ENCODE measurements around the gene NOX3.
"Not testable (repeated sequence)": the region's sequence is repeated elsewhere in the genome, so short reads cannot be mapped to it uniquely, and the experiment has no call there.

Gene NOX3

DNA sequence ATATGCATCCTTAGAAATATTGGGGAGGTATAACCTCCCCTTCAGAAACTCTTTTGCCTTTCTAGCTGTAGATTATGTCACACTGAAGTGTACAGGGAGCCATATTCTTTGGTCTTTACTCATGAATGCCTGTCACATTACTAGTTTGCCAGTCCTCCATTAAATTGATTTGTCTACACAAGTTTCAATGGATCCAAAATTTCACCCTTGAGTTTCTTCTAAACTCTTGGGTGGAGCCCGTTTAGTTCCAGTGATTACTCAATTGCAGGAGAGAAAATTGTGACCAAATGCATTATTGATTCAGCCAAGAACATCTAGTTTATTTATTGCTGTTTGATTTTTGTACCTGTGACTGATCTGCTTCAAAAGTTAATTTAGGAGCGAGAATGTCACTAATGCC lies 81.0 kb downstream of the NOX3 start:
- WGBS, 2 experiments (ENCODE audit: insufficient coverage in 2 of 2) = 100% methylated on average over 1 of the region's 2 CpGs; no CpG with 5 or more reads in 1 of the 2 experiments
- H3K9me3 ChIP-seq (ENCODE audit: control insufficient read depth, low read length) = no peaks in the 10 kb centered on the region

DNA sequence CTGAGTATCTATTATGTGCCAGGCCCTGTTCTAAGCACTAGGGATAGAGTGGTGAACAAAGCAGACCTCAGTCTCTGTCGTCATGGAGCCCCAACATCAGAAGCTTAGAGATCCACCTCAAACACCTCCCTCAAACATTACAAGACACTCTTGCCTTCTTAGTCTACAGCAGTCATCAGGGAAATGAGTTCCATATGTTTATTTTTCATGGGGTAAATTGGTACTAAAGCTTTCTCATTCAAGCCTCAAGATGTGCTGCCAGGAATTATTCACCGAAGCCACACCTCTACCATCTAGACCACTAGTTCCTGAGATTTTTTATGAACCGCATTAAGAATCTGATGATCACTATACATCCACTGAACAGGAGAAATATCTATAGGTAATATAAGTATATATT lies 82.4 kb downstream of the NOX3 start:
- Histone ChIP-seq H3K9me3 (ENCODE audit: control insufficient read depth, low read length) (no peaks in the 10 kb centered on the region), H3K36me3 (ENCODE audit: control insufficient read depth, insufficient read depth, low read length) (no peaks in the 10 kb centered on the region), H3K4me1 (ENCODE audit: control insufficient read depth, insufficient read depth, low read length, poor library complexity, severe bottlenecking) (no peaks in the 10 kb centered on the region), H3K4me3 (ENCODE audit: extremely low read depth, insufficient read depth, low read length, poor library complexity, severe bottlenecking) (no peak overlapping the region), H3K27ac (ENCODE audit: low read depth, low read length, severe bottlenecking) (no peak overlapping the region)
- no CpG with 5 or more reads among the region's 3 CpGs for WGBS, 2 experiments (ENCODE audit: insufficient coverage in 2 of 2)

More for the DNA sequence above, 81.0 kb downstream of the NOX3 start:
- Histone ChIP-seq H3K27ac (ENCODE audit: low read depth, low read length, severe bottlenecking) (no peak overlapping the region), H3K36me3 (ENCODE audit: control insufficient read depth, insufficient read depth, low read length) (no peaks in the 10 kb centered on the region), H3K4me1 (ENCODE audit: control insufficient read depth, insufficient read depth, low read length, poor library complexity, severe bottlenecking) (no peaks in the 10 kb centered on the region), H3K4me3 (ENCODE audit: extremely low read depth, insufficient read depth, low read length, poor library complexity, severe bottlenecking) (no peak overlapping the region)

DNA sequence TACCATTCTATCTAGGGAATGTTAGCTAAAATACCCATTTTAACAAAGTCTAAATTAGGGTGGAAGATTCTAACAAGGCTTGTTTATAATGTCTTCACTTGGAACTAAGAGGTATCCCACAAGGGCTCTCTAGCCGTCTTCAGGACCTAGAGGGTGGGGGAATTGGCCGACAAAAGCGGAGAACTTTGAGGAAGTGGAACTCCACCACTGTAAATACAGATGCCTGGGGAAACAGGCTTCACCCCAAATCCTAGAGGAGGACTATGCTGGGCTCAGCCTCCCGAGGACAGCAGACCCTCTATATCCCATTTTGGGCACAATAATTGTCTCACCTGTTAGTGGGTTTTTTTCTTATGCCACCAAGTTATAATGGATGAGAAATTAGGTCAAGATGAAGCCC lies 83.4 kb downstream of the NOX3 start:
- Histone ChIP-seq H3K27ac (ENCODE audit: low read depth, low read length, severe bottlenecking) (no peak overlapping the region), H3K36me3 (ENCODE audit: control insufficient read depth, insufficient read depth, low read length) (no peaks in the 10 kb centered on the region), H3K4me3 (ENCODE audit: extremely low read depth, insufficient read depth, low read length, poor library complexity, severe bottlenecking) (no peak overlapping the region), H3K9me3 (ENCODE audit: control insufficient read depth, low read length) (no peaks in the 10 kb centered on the region), H3K4me1 (ENCODE audit: control insufficient read depth, insufficient read depth, low read length, poor library complexity, severe bottlenecking) (no peaks in the 10 kb centered on the region)
- WGBS, 2 experiments (ENCODE audit: insufficient coverage in 2 of 2) = 100% methylated on average over 2 to 3 of the region's 4 CpGs

DNA sequence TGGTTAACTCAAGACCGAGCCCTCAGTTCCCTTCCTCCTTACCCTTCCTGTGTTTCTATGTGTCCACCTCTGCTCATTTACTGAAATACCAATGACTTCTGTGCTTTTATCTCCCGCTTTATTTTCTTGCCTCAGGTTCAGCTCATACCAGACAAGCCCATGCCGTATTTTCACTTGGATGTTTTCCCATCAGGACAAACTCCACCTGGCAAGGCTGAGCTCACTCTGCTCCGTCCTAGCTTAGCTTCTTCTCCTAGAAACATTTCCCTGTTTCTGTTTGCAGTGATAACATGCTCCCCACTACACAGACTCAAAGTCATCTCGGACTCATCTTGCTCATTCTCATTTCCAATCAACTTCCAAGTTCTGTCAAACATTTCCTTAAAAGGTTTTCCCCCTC lies 84.4 kb downstream of the NOX3 start:
- H3K4me1 ChIP-seq (ENCODE audit: control insufficient read depth, insufficient read depth, low read length, poor library complexity, severe bottlenecking) = no peaks in the 10 kb centered on the region
- 86 to 94% methylated on average over 5 of the region's 5 CpGs for WGBS, 2 experiments (ENCODE audit: insufficient coverage in 2 of 2)
- H3K4me3 ChIP-seq (ENCODE audit: extremely low read depth, insufficient read depth, low read length, poor library complexity, severe bottlenecking) = no peak overlapping the region
- no peaks in the 10 kb centered on the region for H3K9me3 ChIP-seq (ENCODE audit: control insufficient read depth, low read length)
- H3K27ac ChIP-seq (ENCODE audit: low read depth, low read length, severe bottlenecking) = no peak overlapping the region
- H3K36me3 ChIP-seq (ENCODE audit: control insufficient read depth, insufficient read depth, low read length) = no peaks in the 10 kb centered on the region

DNA sequence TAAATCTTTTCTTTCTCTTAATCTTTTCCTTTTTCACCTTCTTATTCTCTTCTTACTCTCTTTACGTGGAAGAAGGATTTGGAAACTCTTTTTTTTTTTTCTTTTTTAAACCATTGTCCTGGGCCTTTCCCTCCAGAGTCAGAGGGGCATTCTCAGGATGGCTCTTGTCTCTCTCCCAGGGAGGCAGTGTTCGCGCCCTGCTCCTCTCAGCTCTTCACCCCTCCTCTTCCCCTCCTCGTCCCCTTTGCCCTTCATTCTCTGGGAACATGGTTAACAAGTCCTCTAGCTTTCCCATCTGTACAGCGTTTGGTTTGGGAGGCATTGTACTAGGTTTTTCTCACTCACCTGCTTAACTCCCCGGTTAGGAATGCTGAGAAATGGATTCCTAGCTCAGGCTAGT lies 89.3 kb downstream of the NOX3 start:
- Histone ChIP-seq H3K36me3 (ENCODE audit: control insufficient read depth, insufficient read depth, low read length) (no peaks in the 10 kb centered on the region), H3K9me3 (ENCODE audit: control insufficient read depth, low read length) (no peaks in the 10 kb centered on the region), H3K27ac (ENCODE audit: low read depth, low read length, severe bottlenecking) (no peak overlapping the region), H3K4me3 (ENCODE audit: extremely low read depth, insufficient read depth, low read length, poor library complexity, severe bottlenecking) (no peak overlapping the region), H3K4me1 (ENCODE audit: control insufficient read depth, insufficient read depth, low read length, poor library complexity, severe bottlenecking) (no peaks in the 10 kb centered on the region)
- 60 to 80% methylated on average over 3 to 5 of the region's 6 CpGs for WGBS, 2 experiments (ENCODE audit: insufficient coverage in 2 of 2)

DNA sequence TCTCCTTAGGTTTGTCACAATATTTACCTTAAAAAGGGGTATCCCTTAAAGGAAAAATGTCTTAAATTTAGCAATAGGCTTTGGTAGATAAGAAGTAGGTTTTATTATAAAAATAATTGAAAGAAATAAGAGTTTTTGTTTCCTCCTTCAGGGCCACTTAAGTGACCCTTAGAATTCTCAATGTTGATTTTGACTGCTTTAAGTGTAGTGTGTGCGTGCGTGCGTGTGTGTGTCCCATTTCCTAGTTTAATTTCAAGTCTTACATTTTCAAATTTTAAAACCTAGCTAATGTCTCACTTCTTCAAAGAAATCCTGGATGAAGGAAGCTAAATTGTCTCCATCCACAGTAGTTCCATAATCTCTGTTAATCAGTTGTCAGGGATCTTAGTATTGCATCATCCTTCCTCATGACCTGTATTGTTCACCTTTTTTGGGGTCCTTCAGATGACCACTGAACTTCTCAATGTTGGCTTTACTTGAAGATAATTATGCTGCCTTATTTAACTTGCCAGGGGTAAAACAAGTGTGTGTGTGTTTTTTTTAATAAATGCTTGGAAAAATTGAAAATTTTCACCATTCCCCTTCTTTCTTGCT lies 90.7 kb downstream of the NOX3 start:
- Histone ChIP-seq H3K4me1 (ENCODE audit: control insufficient read depth, insufficient read depth, low read length, poor library complexity, severe bottlenecking) (no peaks in the 10 kb centered on the region), H3K4me3 (ENCODE audit: extremely low read depth, insufficient read depth, low read length, poor library complexity, severe bottlenecking) (no peak overlapping the region), H3K36me3 (ENCODE audit: control insufficient read depth, insufficient read depth, low read length) (no peaks in the 10 kb centered on the region), H3K27ac (ENCODE audit: low read depth, low read length, severe bottlenecking) (no peak overlapping the region), H3K9me3 (ENCODE audit: control insufficient read depth, low read length) (no peaks in the 10 kb centered on the region)
- WGBS, 2 experiments (ENCODE audit: insufficient coverage in 2 of 2) = no CpG with 5 or more reads among the region's 3 CpGs

DNA sequence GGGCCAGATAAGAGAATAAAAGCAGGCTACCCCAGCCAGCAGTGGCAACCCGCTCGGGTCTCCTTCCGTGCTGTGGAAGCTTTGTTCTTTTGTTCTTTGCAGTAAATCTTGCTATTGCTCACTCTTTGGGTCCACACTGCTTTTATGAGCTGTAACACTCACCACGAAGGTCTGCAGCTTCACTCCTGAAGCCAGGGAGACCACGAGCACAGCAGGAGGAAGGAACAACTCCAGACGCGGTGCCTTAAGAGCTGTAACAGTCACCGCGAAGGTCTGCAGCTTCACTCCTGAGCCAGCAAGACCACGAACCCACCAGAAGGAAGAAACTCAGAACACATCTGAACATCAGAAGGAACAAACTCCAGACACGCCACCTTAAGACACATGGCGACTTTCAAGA lies 91.6 kb downstream of the NOX3 start:
- 88 to 91% methylated on average over 6 to 9 of the region's 12 CpGs for WGBS, 2 experiments (ENCODE audit: insufficient coverage in 2 of 2)
- H3K27ac ChIP-seq (ENCODE audit: low read depth, low read length, severe bottlenecking); H3K4me3 ChIP-seq (ENCODE audit: extremely low read depth, insufficient read depth, low read length, poor library complexity, severe bottlenecking); H3K9me3 ChIP-seq (ENCODE audit: control insufficient read depth, low read length); H3K4me1 ChIP-seq (ENCODE audit: control insufficient read depth, insufficient read depth, low read length, poor library complexity, severe bottlenecking); H3K36me3 ChIP-seq (ENCODE audit: control insufficient read depth, insufficient read depth, low read length): not testable (repeated sequence)

DNA sequence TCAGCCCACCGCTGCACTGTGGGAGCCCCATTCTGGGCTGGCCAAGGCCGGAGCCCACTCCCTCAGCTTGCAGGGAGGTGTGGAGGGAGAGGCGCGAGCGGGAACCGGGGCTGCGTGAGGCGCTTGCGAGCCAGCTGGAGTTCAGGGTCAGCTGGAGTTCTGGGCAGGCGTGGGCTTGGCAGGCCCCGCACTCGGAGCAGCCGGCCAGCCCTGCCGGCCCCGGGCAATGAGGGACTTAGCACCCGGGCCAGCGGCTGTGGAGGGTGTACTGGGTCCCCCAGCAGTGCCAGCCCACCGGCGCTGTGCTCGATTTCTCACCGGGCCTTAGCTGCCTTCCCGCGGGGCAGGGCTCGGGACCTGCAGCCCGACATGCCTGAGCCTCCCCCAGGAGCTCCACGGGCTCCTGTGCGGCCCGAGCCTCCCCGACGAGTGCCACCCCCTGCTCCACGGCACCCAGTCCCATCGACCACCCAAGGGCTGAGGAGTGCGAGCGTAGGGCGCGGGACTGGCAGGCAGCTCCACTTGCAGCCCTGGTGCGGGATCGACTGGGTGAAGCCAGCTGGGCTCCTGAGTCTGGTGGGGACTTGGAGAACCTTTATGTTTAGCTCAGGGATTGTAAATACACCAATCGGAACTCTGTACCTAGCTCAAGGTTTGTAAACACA lies 92.5 kb downstream of the NOX3 start:
- not testable (repeated sequence) for H3K4me3 ChIP-seq (ENCODE audit: extremely low read depth, insufficient read depth, low read length, poor library complexity, severe bottlenecking); H3K36me3 ChIP-seq (ENCODE audit: control insufficient read depth, insufficient read depth, low read length); H3K9me3 ChIP-seq (ENCODE audit: control insufficient read depth, low read length); H3K27ac ChIP-seq (ENCODE audit: low read depth, low read length, severe bottlenecking); H3K4me1 ChIP-seq (ENCODE audit: control insufficient read depth, insufficient read depth, low read length, poor library complexity, severe bottlenecking)
- 96 to 97% methylated on average over 19 to 20 of the region's 39 CpGs for WGBS, 2 experiments (ENCODE audit: insufficient coverage in 2 of 2)

DNA sequence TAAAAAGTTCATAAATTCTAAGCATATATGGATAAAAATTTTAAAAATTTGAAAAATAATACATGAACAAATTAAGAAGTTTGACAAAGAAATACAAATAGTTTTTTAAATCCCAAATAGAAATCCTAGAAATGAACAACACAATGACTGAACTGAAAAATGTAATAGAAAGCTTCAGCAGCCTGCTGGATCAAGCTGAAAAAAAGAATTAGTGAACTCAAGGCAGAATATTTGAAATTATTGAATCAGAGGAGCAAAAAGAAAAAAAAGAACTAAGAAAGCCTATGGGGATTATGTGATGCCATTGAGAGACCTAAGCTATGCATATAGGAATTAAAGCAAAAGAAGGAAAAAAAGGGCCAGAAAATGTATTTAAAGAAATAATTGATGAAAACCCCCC lies 101.5 kb downstream of the NOX3 start:
- no peaks in the 10 kb centered on the region for H3K36me3 ChIP-seq (ENCODE audit: control insufficient read depth, insufficient read depth, low read length)
- no peaks in the 10 kb centered on the region for H3K4me1 ChIP-seq (ENCODE audit: control insufficient read depth, insufficient read depth, low read length, poor library complexity, severe bottlenecking)
- H3K27ac ChIP-seq (ENCODE audit: low read depth, low read length, severe bottlenecking) = no peak overlapping the region
- H3K4me3 ChIP-seq (ENCODE audit: extremely low read depth, insufficient read depth, low read length, poor library complexity, severe bottlenecking) = no peak overlapping the region
- H3K9me3 ChIP-seq (ENCODE audit: control insufficient read depth, low read length) = no peaks in the 10 kb centered on the region

DNA sequence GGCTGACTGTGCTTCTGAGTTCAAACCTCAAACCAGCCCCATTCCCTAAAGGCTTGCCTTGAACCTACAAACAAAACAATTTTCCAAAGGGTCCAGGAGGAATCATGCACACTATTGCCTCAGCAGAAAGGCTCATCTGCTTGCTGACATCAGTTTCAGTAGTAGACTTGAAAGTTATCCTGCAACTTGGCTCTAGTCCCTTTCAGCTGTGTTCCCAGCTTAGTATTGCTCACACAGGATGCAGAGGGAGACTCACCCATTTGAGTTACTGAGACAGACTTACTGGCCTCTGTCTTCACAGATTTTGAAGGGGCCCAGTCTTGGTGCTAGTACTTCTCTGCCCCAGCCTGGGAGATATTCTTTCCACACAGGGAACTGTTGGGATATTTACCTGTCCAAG lies 102.8 kb downstream of the NOX3 start:
- no peak overlapping the region for H3K4me3 ChIP-seq (ENCODE audit: extremely low read depth, insufficient read depth, low read length, poor library complexity, severe bottlenecking)
- no peaks in the 10 kb centered on the region for H3K36me3 ChIP-seq (ENCODE audit: control insufficient read depth, insufficient read depth, low read length)
- H3K4me1 ChIP-seq (ENCODE audit: control insufficient read depth, insufficient read depth, low read length, poor library complexity, severe bottlenecking) = no peaks in the 10 kb centered on the region
- H3K27ac ChIP-seq (ENCODE audit: low read depth, low read length, severe bottlenecking) = no peak overlapping the region
- peaks cover 5% of the 10 kb centered on the region for H3K9me3 ChIP-seq (ENCODE audit: control insufficient read depth, low read length)

DNA sequence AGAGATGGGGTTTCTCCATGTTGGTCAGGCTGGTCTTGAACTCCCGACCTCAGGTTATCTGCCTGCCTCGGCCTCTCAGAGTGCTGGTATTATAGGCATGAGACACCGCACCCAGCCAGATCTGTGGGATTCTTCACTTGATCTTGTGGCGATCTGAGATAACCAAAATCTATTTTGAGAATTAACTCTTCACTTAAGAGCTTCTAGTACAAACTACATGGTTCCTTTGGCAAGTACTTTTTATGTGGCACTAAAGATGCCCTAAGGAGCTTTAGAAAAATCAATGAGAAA lies 103.6 kb downstream of the NOX3 start:
- no peaks in the 10 kb centered on the region for H3K36me3 ChIP-seq (ENCODE audit: control insufficient read depth, insufficient read depth, low read length)
- no peak overlapping the region for H3K4me3 ChIP-seq (ENCODE audit: extremely low read depth, insufficient read depth, low read length, poor library complexity, severe bottlenecking)
- H3K4me1 ChIP-seq (ENCODE audit: control insufficient read depth, insufficient read depth, low read length, poor library complexity, severe bottlenecking) = no peaks in the 10 kb centered on the region
- H3K27ac ChIP-seq (ENCODE audit: low read depth, low read length, severe bottlenecking) = no peak overlapping the region
- H3K9me3 ChIP-seq (ENCODE audit: control insufficient read depth, low read length) = peaks cover 8% of the 10 kb centered on the region
- WGBS, 2 experiments (ENCODE audit: insufficient coverage in 2 of 2) = 93 to 100% methylated on average over 3 of the region's 4 CpGs

Measured in mesodermal cell (in vitro differentiated cells).